Measurements from ENCODE around the gene FAM76B.

Gene FAM76B

DNA sequence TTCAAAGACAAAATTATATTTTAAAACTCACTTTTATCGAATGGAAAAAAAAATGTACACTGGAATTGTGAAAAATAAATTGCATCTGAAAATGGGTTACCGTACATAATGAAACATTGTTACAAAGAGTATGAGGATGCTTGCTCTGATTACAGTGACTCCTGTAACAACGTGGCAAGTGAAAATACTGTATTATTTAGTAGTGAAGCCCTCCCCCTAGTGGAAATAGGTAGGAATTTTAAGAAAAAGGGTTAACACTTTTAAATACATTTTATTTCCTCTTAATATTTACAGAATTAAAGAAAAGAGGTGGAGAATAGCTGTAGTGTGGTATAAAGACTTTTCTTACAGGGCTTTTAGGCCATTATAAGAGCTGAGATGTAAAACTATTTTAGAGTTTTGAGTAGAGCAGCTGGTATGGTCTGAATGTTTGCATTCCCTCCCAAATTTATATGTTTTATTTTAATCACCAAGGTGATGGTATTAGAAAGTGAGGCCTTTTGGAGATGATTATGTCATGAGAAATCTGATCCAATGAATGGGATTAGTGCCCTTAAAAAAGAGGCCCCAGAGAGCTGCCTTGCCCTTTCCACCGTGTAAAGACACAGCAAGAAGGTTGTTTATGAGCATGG, 25.2 kb downstream of the FAM76B start:
- TF ChIP-seq SIN3A (IDR thresholded peaks at IDR 0.05; ENCODE audit: borderline replicate concordance, insufficient read depth, low read length): no peak
- TF ChIP-seq, protein P1, sequence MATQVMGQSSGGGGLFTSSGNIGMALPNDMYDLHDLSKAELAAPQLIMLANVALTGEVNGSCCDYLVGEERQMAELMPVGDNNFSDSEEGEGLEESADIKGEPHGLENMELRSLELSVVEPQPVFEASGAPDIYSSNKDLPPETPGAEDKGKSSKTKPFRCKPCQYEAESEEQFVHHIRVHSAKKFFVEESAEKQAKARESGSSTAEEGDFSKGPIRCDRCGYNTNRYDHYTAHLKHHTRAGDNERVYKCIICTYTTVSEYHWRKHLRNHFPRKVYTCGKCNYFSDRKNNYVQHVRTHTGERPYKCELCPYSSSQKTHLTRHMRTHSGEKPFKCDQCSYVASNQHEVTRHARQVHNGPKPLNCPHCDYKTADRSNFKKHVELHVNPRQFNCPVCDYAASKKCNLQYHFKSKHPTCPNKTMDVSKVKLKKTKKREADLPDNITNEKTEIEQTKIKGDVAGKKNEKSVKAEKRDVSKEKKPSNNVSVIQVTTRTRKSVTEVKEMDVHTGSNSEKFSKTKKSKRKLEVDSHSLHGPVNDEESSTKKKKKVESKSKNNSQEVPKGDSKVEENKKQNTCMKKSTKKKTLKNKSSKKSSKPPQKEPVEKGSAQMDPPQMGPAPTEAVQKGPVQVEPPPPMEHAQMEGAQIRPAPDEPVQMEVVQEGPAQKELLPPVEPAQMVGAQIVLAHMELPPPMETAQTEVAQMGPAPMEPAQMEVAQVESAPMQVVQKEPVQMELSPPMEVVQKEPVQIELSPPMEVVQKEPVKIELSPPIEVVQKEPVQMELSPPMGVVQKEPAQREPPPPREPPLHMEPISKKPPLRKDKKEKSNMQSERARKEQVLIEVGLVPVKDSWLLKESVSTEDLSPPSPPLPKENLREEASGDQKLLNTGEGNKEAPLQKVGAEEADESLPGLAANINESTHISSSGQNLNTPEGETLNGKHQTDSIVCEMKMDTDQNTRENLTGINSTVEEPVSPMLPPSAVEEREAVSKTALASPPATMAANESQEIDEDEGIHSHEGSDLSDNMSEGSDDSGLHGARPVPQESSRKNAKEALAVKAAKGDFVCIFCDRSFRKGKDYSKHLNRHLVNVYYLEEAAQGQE (IDR thresholded peaks at IDR 0.05; ENCODE audit: insufficient read depth in 1 of 2, low read depth in 2 of 2, low read length in 2 of 2): no peak
- no peak for TF ChIP-seq FOXP2 (optimal IDR thresholded peaks at IDR 0.05; ENCODE audit: borderline replicate concordance, extremely low read depth, extremely low read length, insufficient read depth)
- TF ChIP-seq TAF1 (IDR thresholded peaks at IDR 0.05; ENCODE audit: borderline replicate concordance, insufficient read depth, low read length): no peak
- no peak for TF ChIP-seq POLR2AphosphoS5 (IDR thresholded peaks at IDR 0.05; ENCODE audit: low read depth, low read length)

GRCh38 chr11:95762534-95762933, 27.0 kb downstream of the FAM76B start:
- TF ChIP-seq POLR2AphosphoS5 (IDR thresholded peaks at IDR 0.05; ENCODE audit: low read depth, low read length) (no peak), TAF1 (IDR thresholded peaks at IDR 0.05; ENCODE audit: borderline replicate concordance, insufficient read depth, low read length) (no peak), FOXP2 (optimal IDR thresholded peaks at IDR 0.05; ENCODE audit: borderline replicate concordance, extremely low read depth, extremely low read length, insufficient read depth) (no peak), SIN3A (IDR thresholded peaks at IDR 0.05; ENCODE audit: borderline replicate concordance, insufficient read depth, low read length) (no peak)
- TF ChIP-seq, protein P1 (IDR thresholded peaks at IDR 0.05; ENCODE audit: insufficient read depth in 1 of 2, low read depth in 2 of 2, low read length in 2 of 2): no peak

DNA sequence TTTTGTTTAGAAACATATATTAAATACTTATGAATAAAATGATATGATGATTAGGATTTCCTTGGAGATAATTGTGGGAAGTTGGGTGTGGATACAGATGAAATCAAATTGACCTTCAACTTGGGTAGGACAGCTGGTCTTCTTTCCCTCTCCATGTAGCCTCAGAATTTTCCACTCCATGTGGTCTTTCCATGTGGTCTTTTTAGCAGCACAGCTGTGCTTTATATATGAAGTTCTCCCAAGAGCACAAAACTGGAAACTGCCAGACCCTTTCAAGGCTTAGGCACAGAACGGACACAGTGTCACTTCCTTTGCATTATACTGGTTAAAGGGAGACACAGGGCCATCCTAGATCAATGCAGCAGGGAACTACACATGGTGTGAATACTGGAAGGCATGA, 28.6 kb downstream of the FAM76B start:
- no peak for TF ChIP-seq POLR2AphosphoS5 (IDR thresholded peaks at IDR 0.05; ENCODE audit: low read depth, low read length)
- TF ChIP-seq, protein P1 (IDR thresholded peaks at IDR 0.05; ENCODE audit: insufficient read depth in 1 of 2, low read depth in 2 of 2, low read length in 2 of 2): no peak

DNA sequence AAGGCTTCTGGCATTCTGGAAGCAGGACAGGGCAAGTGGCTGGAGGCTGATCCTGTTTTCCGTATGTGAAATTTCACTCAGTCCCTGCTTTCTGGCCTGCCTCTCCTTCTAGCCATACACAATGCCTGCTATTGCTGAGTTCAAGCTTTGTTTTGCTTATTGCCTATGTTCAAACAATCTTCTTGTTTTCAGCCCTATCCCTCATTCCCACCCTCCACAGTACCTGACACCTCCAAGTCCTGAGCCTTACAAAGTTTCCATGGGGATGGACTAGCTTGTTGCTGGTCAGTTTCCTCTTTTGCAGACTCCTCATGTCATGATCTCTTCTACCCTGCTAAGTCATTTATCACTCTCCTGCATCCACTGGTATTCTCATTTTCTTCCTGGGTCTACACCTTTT, 38.1 kb downstream of the FAM76B start:
- TF ChIP-seq SIN3A (IDR thresholded peaks at IDR 0.05; ENCODE audit: borderline replicate concordance, insufficient read depth, low read length) (no peak), FOXP2 (optimal IDR thresholded peaks at IDR 0.05; ENCODE audit: borderline replicate concordance, extremely low read depth, extremely low read length, insufficient read depth) (no peak), POLR2AphosphoS5 (IDR thresholded peaks at IDR 0.05; ENCODE audit: low read depth, low read length) (no peak), TAF1 (IDR thresholded peaks at IDR 0.05; ENCODE audit: borderline replicate concordance, insufficient read depth, low read length) (no peak)
- TF ChIP-seq, protein P1 (IDR thresholded peaks at IDR 0.05; ENCODE audit: insufficient read depth in 1 of 2, low read depth in 2 of 2, low read length in 2 of 2): no peak

DNA sequence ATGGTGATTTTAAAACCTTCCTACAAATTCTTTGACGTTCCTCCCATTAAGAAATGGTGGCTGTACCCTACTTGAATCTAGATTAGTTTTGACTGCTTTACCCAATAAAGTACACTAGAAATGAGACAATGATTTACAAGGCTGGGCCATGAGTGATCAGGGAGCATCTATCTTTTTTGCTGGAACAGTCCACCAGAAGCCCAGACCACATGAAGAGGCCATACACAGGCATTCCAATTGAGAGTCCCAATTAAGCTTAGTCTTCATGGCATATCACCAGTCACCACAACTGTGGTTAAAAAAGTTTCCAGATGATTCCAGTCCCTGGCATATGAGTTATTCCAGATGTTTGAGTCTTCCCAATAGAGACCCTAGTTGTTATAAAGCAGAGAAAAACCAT, 39.5 kb downstream of the FAM76B start:
- TF ChIP-seq TAF1 (IDR thresholded peaks at IDR 0.05; ENCODE audit: borderline replicate concordance, insufficient read depth, low read length): no peak
- TF ChIP-seq, protein P1 (IDR thresholded peaks at IDR 0.05; ENCODE audit: insufficient read depth in 1 of 2, low read depth in 2 of 2, low read length in 2 of 2): no peak
- TF ChIP-seq POLR2AphosphoS5 (IDR thresholded peaks at IDR 0.05; ENCODE audit: low read depth, low read length): no peak
- no peak for TF ChIP-seq SIN3A (IDR thresholded peaks at IDR 0.05; ENCODE audit: borderline replicate concordance, insufficient read depth, low read length)
- no peak for TF ChIP-seq FOXP2 (optimal IDR thresholded peaks at IDR 0.05; ENCODE audit: borderline replicate concordance, extremely low read depth, extremely low read length, insufficient read depth)

All from PFSK-1 (cell line).